ENCODE results near the gene APOO.
A peak's percentile ranks its signal among the peaks of the same experiment; 100 is the strongest.
"Not testable (repeated sequence)": the region's sequence is repeated elsewhere in the genome, so short reads cannot be mapped to it uniquely, and the experiment has no call there.

The APOO gene

DNA sequence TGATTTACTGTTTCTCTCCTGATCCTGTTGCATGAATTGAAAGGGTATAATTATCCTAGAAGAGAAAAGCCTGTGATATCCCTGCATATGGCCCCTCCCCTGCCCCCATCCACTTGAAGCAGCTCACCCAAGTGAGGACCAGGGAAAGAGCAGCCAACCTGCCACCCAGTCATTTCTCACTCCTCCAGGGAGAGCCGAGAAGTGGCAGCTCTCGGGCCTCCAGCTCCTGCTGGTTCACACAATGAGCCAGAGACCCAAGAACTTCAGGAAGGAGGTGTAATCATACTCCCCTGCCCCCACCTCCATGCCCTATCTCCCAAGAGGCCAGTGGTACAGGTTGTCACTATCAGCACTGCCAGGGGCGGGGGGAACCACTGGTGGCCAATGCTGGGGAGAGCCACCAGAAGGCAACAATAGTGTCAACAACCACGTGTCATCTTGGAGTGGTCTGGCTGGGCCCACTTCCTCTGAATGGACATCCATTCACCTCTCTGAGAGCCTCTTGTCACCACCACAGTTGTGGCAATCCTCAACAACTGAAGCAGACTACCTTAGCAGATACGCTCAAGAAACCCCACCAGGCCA lies 42.9 kb downstream of the APOO start:
- H3K4me3 ChIP-seq (replicated peaks; ENCODE audit: low read depth, low read length): no peak overlapping the region
- no peaks in the 10 kb centered on the region for H3K36me3 ChIP-seq (ENCODE audit: control insufficient read depth, insufficient read depth, low read length)
- TF ChIP-seq CTCF (IDR thresholded peaks at IDR 0.05; ENCODE audit: insufficient read depth, low read length, poor library complexity, severe bottlenecking): no peak
- H3K27me3 ChIP-seq (replicated peaks; ENCODE audit: control insufficient read depth, insufficient read depth, low read length): no peaks in the 10 kb centered on the region
- no peak for DNase-seq (ENCODE audit: extremely low read depth, insufficient read length)

- H3K4me3 ChIP-seq (replicated peaks; ENCODE audit: low read depth, low read length); H3K27me3 ChIP-seq (replicated peaks; ENCODE audit: control insufficient read depth, insufficient read depth, low read length); H3K36me3 ChIP-seq (ENCODE audit: control insufficient read depth, insufficient read depth, low read length): not testable (repeated sequence)
- DNase-seq (ENCODE audit: extremely low read depth, insufficient read length): peak; percentile 8
Measured at GRCh38 chrX:23861952-23862351, 45.8 kb downstream of the APOO start.

GRCh38 chrX:23861215-23861896 lies 46.4 kb downstream of the APOO start:
- Histone ChIP-seq H3K4me3 (replicated peaks; ENCODE audit: low read depth, low read length) (no peak overlapping the region), H3K36me3 (ENCODE audit: control insufficient read depth, insufficient read depth, low read length) (no peaks in the 10 kb centered on the region), H3K27me3 (replicated peaks; ENCODE audit: control insufficient read depth, insufficient read depth, low read length) (no peaks in the 10 kb centered on the region)
- TF ChIP-seq CTCF (IDR thresholded peaks at IDR 0.05; ENCODE audit: insufficient read depth, low read length, poor library complexity, severe bottlenecking): no peak
- DNase-seq (ENCODE audit: extremely low read depth, insufficient read length): peak; percentile 4

DNA sequence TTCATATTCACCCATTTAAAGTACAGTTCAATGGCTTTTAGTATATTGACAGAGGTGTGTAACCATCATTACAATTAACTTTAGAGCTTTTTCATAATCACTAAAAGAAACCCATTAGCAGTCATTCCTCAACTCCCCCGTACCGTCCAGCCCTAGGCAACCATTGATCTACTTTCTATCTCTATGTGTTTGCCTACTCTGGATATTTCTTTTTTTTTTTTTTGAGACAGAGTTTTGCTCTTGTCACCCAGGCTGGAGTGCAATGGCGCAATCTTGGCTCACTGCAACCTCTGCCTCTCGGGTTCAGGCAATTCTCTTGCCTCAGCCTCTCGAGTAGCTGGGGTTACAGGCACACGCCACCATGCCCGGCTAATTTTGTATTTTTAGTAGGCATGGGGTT lies 48.5 kb downstream of the APOO start:
- H3K27me3 ChIP-seq (replicated peaks; ENCODE audit: control insufficient read depth, insufficient read depth, low read length); DNase-seq (ENCODE audit: extremely low read depth, insufficient read length); H3K4me3 ChIP-seq (replicated peaks; ENCODE audit: low read depth, low read length); H3K36me3 ChIP-seq (ENCODE audit: control insufficient read depth, insufficient read depth, low read length): not testable (repeated sequence)

DNA sequence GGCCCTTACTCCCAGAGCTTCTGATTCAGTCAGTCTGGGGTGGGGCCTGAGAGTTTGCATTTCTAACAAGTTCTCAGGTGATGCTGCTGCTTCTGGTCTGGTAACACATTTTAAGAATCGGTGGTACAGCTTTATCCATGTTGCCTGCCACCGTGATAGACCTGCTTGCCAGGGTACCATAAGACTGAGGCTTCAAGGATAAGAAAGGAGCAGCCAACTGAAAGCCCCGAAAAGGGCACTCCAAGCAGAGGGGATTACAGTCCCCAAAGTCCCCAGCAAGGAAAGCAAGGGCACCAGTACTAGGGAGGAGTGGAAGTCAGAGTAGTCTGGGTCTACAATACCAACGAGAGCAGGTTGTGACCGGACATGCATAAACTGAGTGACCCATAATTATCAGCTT lies 49.8 kb downstream of the APOO start:
- DNase-seq (ENCODE audit: extremely low read depth, insufficient read length): no peak
- Histone ChIP-seq H3K36me3 (ENCODE audit: control insufficient read depth, insufficient read depth, low read length) (no peaks in the 10 kb centered on the region), H3K4me3 (replicated peaks; ENCODE audit: low read depth, low read length) (no peak overlapping the region), H3K27me3 (replicated peaks; ENCODE audit: control insufficient read depth, insufficient read depth, low read length) (no peaks in the 10 kb centered on the region)
- no peak for TF ChIP-seq CTCF (IDR thresholded peaks at IDR 0.05; ENCODE audit: insufficient read depth, low read length, poor library complexity, severe bottlenecking)

DNA sequence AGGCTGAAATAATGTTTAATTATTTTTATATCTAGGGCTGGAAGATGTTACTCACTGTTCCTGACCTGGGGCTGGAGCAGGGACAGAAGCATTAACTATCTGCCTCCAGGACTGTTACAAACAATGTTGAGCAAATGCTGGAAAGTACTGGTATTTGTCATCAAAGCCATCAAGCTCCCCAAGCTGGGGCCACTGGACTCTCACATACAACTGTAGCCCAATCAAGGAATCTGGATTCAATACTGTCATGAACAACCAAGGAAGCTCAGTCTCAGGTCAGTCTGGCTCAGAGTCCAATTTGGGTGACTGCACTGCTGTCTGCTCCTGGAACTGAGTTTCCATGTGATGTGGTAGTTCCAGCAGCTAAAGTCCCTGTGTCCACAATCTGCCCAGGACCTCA lies 50.4 kb downstream of the APOO start:
- no peak for DNase-seq (ENCODE audit: extremely low read depth, insufficient read length)
- Histone ChIP-seq H3K36me3 (ENCODE audit: control insufficient read depth, insufficient read depth, low read length) (no peaks in the 10 kb centered on the region), H3K27me3 (replicated peaks; ENCODE audit: control insufficient read depth, insufficient read depth, low read length) (no peaks in the 10 kb centered on the region), H3K4me3 (replicated peaks; ENCODE audit: low read depth, low read length) (no peak overlapping the region)
- no peak for TF ChIP-seq CTCF (IDR thresholded peaks at IDR 0.05; ENCODE audit: insufficient read depth, low read length, poor library complexity, severe bottlenecking)

GRCh38 chrX:23855569-23855968 lies 52.2 kb downstream of the APOO start:
- TF ChIP-seq CTCF (IDR thresholded peaks at IDR 0.05; ENCODE audit: insufficient read depth, low read length, poor library complexity, severe bottlenecking): no peak
- Histone ChIP-seq H3K27me3 (replicated peaks; ENCODE audit: control insufficient read depth, insufficient read depth, low read length) (no peaks in the 10 kb centered on the region), H3K4me3 (replicated peaks; ENCODE audit: low read depth, low read length) (no peak overlapping the region), H3K36me3 (ENCODE audit: control insufficient read depth, insufficient read depth, low read length) (no peaks in the 10 kb centered on the region)
- DNase-seq (ENCODE audit: extremely low read depth, insufficient read length): no peak
